GM23338 (cell line): ENCODE data around the gene R3HDM2.

Experiments used
- CREB1 ChIP-seq: fragments of 250-450 bp; sonication (Bioruptor Pico); IDR thresholded peaks from 2 replicates; pipeline ENCODE4 v1.5.0; 2020; ENCODE audit warnings: low read depth, mild to moderate bottlenecking, moderate library complexity
- CTCF ChIP-seq, 2 experiments: fragments of 200-600 bp in 1 of 2; sonication (generic) in 1 of 2; conservative IDR thresholded peaks; 2 replicates each; pipeline versions ENCODE4 v1.5.1 to v1.6.1; 2016 to 2017; ENCODE audit warnings: antibody characterized with exemption in 2 of 2, low read depth in 2 of 2, mild to moderate bottlenecking in 2 of 2, moderate library complexity in 1 of 2
- EZH2phosphoT487 ChIP-seq: fragments of 200-600 bp; sonication (generic); IDR thresholded peaks from one replicate; pipeline ENCODE4 v1.8.1; 2018; ENCODE audit warnings: antibody characterized with exemption; ENCODE audit not compliant: unreplicated experiment
- POLR2AphosphoS5 ChIP-seq: IDR thresholded peaks from 2 replicates; pipeline ENCODE4 v1.6.1; 2016; ENCODE audit warnings: antibody characterized with exemption, low read depth
- ZNF331 ChIP-seq: fragments of 250-450 bp; sonication (Bioruptor Pico); IDR thresholded peaks from 2 replicates; pipeline ENCODE4 v1.5.0; 2020; ENCODE audit warnings: low read depth, mild to moderate bottlenecking, moderate library complexity

- TF ChIP-seq CTCF (conservative IDR thresholded peaks at IDR 0.05; ENCODE audit: low read depth in 2 of 2) (no peak), POLR2AphosphoS5 (no peak), CREB1 (CRISPR knock-in tag) (no peak), EZH2phosphoT487 (no peak), ZNF331 (no peak)
Observed at GRCh38 chr12:57370696-57371095, 60.1 kb downstream of the R3HDM2 start.
